ENCODE measurements around the gene SPATA6. TPM values are rescaled to one million over a fixed set of nuclear protein-coding genes. Genes with fewer than 3 reads are reported as not detected.
A peak's percentile ranks its signal among the peaks of the same experiment; 100 is the strongest.
"Not testable (repeated sequence)": the region's sequence is repeated elsewhere in the genome, so short reads cannot be mapped to it uniquely, and the experiment has no call there.

SPATA6 gene
- total RNA-seq, 1 donor, result 10.5 TPM

DNA sequence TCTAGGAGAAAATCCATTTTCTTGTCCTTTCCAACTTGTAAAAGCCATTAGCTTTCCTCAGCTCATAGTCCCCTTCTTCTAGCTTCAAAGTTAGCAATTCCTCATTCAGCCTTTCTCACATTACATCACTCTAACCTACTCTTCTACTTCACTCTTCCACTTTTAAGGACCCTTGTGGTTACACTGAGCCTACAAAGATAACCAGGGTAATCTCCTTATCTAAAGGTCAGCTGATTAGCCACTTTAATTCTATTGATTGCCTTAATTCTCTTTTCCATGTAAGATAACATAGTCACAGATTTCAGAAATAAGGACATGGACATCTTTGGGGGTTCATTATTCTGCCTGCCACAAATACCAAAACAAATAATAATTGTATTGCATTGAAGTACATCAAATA, 8.5 kb upstream of the SPATA6 start:
- no peak for DNase-seq (ENCODE audit: low read depth)
- TF ChIP-seq CTCF (IDR thresholded peaks at IDR 0.05; ENCODE audit: insufficient read depth, low read length), result no peak
- H3K4me3 ChIP-seq (ENCODE audit: low read depth, low read length), result no peak overlapping the region

DNA sequence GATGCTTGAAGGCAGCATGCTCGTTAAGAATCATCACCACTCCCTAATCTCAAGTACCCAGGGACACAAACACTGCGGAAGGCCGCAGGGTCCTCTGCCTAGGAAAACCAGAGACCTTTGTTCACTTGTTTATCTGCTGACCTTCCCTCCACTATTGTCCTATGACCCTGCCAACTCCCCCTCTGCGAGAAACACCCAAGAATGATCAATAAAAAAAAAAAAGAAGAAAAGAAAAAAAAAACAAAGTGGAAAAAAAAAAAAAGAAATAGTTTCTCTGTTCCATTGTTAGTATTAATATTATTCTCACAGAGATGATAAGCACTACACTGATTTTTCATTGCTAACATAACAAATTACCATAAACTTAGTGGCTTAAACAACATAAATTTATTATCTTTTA, 8.0 kb upstream of the SPATA6 start:
- H3K4me3 ChIP-seq (ENCODE audit: low read depth, low read length); DNase-seq (ENCODE audit: low read depth): not testable (repeated sequence)

GRCh38 chr1:48472638-48473037, 634 bp upstream of the SPATA6 start:
- no peak for DNase-seq (ENCODE audit: low read depth)
- TF ChIP-seq CTCF (IDR thresholded peaks at IDR 0.05; ENCODE audit: insufficient read depth, low read length), result no peak
- H3K4me3 ChIP-seq (ENCODE audit: low read depth, low read length), result peak overlapping the region; percentile 76

DNA sequence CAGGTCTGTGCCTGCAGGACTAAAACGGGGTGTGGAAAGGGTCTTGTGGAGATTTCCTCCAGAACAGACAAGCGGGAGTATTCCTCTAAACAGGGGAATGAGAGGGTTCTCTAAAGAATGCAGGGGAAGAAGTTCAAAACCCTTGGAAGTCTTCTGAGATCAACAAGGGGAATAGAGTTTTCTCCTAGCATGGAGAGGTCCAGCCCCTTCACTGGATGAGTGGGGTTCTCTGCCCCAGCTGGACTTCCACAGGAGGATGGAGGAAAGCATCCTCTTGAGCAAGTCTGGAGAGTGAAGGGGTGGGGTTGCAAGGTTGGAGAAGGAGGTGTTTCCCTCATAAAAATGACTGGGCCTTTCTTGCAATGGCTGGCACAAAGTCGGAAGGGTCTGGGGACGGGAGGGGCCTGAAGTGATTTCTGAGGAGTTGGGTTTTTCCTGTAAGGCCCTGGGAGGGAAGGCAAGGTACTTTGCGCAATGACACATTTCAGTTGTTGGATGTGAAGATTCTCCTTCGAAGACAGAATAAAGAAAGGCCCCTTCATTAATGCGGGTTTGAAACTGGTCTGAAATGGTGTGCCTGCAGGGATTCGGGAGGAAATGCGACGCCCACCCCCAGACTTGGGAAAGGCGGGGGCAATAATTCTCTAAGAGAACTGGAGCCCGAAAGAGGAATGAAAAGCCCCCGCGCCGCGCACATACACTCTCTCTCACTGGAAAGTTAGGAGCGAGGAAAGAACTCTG, 884 bp downstream of the SPATA6 start:
- TF ChIP-seq CTCF (IDR thresholded peaks at IDR 0.05; ENCODE audit: insufficient read depth, low read length), result no peak
- peak; percentile 16 for DNase-seq (ENCODE audit: low read depth)
- H3K4me3 ChIP-seq (ENCODE audit: low read depth, low read length), result peak overlapping the region; percentile 75

DNA sequence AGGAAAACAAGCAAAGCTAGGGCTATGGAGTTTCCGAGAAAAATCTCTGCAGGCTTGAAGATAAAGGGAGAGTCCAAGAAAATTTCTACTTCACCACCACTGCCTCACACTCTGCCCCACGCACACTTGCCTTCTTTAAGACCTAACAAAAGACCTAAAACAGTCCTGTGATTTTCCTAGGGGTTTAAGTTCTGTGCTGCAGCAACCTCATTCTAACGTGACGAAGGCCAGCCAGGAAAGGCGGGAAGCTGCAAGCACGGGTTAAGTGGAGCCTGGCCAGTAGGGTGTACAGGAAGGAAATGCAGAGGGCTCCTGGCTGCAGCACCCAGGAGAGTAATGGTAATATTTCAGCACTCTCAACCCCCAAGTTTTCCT, 1.5 kb downstream of the SPATA6 start:
- H3K4me3 ChIP-seq (ENCODE audit: low read depth, low read length), result peak overlapping the region; percentile 75
- TF ChIP-seq CTCF (IDR thresholded peaks at IDR 0.05; ENCODE audit: insufficient read depth, low read length), result no peak
- no peak for DNase-seq (ENCODE audit: low read depth)

GRCh38 chr1:48469616-48470480, 2.2 kb downstream of the SPATA6 start:
- no peak for TF ChIP-seq CTCF (IDR thresholded peaks at IDR 0.05; ENCODE audit: insufficient read depth, low read length)
- DNase-seq (ENCODE audit: low read depth), result peak; percentile 85
- H3K4me3 ChIP-seq (ENCODE audit: low read depth, low read length), result peak overlapping the region; percentile 75

DNA sequence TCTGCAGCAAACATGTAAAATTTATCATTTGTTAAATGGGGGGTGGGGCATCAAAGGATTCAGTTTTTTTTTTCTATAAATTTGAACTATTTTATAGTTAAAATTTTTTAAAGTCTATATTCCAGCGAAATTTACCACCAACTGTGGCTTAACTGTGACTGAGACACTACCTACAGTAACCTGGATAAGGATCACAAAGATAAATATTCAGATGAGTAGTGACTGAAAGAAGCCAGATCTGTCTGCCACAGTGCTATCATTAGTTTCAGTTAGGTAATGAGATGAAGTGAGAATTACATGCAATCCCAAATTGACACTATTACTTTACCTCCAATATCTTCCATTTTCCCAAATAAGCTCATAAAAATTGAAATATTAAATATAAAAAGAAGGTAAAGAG, 5.4 kb downstream of the SPATA6 start:
- DNase-seq (ENCODE audit: low read depth), result no peak
- no peak for TF ChIP-seq CTCF (IDR thresholded peaks at IDR 0.05; ENCODE audit: insufficient read depth, low read length)
- H3K4me3 ChIP-seq (ENCODE audit: low read depth, low read length), result no peak overlapping the region
